A549 treated with CORT108297 at 1 μM for 4 hours (cell line): ENCODE measurements around the gene MAB21L4. TPM values are rescaled to one million over a fixed set of nuclear protein-coding genes. Genes with fewer than 3 reads are reported as not detected.

ENCODE experiments used
- total RNA-seq: library from RNA; stranded (reverse); fragments of 200-300 nt; extraction: Qiagen RNA extraction; gene quantifications from 5 replicates; pipeline ENCODE4 v1.2.3, GENCODE V29; 2022

The MAB21L4 gene
- total RNA-seq = 0.08 to 0.21 TPM (median 0.15 TPM) in 4 of 5 replicates, not detected in the other

GRCh38 chr2:240895656-240896388, at the start of gene MAB21L4:
TSS of gene MAB21L4 (minus strand) at chr2:240896156. CDS start at chr2:240895997, 159 bp downstream.

GRCh38 chr2:240906141-240906910, 10.4 kb upstream of the MAB21L4 start, which contains the start of gene CROCC2:
TSS of gene CROCC2 (plus strand) at chr2:240906336. CDS start at chr2:240906514, 178 bp downstream.

GRCh38 chr2:240868286-240869108, 27.5 kb downstream of the MAB21L4 start, which contains the start of gene AGXT:
TSS of gene AGXT (plus strand) at chr2:240868824. CDS start at chr2:240868866, 42 bp downstream.

Other genes starting within 250 kb of the MAB21L4 start
- gene AQP12B, start 213.3 kb downstream of the MAB21L4 start, total RNA-seq = not detected in 5 replicates
- not detected in 5 replicates for gene AQP12A, start 204.3 kb downstream of the MAB21L4 start, total RNA-seq
- 0.64 to 1.0 TPM (median 0.81 TPM) in 5 replicates for gene KIF1A, start 75.9 kb downstream of the MAB21L4 start, total RNA-seq
- not detected in 5 replicates for gene AGXT, start 27.3 kb downstream of the MAB21L4 start, total RNA-seq
- gene CROCC2, start 10.2 kb upstream of the MAB21L4 start, total RNA-seq = not detected in 5 replicates
- gene SNED1, start 102.5 kb upstream of the MAB21L4 start, total RNA-seq = 0.18 to 0.62 TPM (median 0.55 TPM) in 5 replicates
- 22.4 to 30.4 TPM (median 25.2 TPM) in 5 replicates for gene MTERF4, start 206.1 kb upstream of the MAB21L4 start, total RNA-seq